Neural progenitor cell (in vitro differentiated cells): ENCODE measurements around the gene AQP12B. TPM values are rescaled to one million over a fixed set of nuclear protein-coding genes. Genes with fewer than 3 reads are reported as not detected.

Experiments used
- DNase-seq: peaks from one replicate; pipeline ENCODE4 v3.0.0-alpha.2; 2016; ENCODE audit warnings: low spot score
- H2AFZ ChIP-seq: fragments of 200-600 bp; sonication (generic); replicated peaks from 2 replicates; pipeline ENCODE4 v1.6.1; 2016; ENCODE audit warnings: antibody characterized with exemption
- H3F3A ChIP-seq: fragments of 200-600 bp; sonication (generic); 2 replicates; pipeline ENCODE4 v1.6.1; 2016; ENCODE audit warnings: antibody characterized with exemption, low read depth
- H3K27ac ChIP-seq: fragments of 200-600 bp; sonication (generic); 2 replicates; pipeline ENCODE4 v1.5.1; 2016; ENCODE audit warnings: mild to moderate bottlenecking
- H3K27me3 ChIP-seq: fragments of 200-600 bp; sonication (generic); 2 replicates; pipeline ENCODE4 v1.6.1; 2016; ENCODE audit warnings: mild to moderate bottlenecking, moderate library complexity
- H3K36me3 ChIP-seq: fragments of 200-600 bp; sonication (generic); 2 replicates; pipeline ENCODE4 v1.5.1; 2016
- H3K4me1 ChIP-seq: fragments of 200-600 bp; sonication (generic); 2 replicates; pipeline ENCODE4 v1.6.1; 2016; ENCODE audit warnings: mixed run types
- H3K4me2 ChIP-seq: fragments of 200-600 bp; sonication (generic); 2 replicates; pipeline ENCODE4 v1.6.1; 2016
- H3K4me3 ChIP-seq: fragments of 200-600 bp; sonication (generic); 2 replicates; pipeline ENCODE4 v1.5.1; 2016
- H3K79me2 ChIP-seq: fragments of 200-600 bp; sonication (generic); 2 replicates; pipeline ENCODE4 v1.6.1; 2016; ENCODE audit warnings: low read depth
- H3K9ac ChIP-seq: fragments of 200-600 bp; sonication (generic); 2 replicates; pipeline ENCODE4 v1.6.1; 2016
- H3K9me3 ChIP-seq: fragments of 200-600 bp; sonication (generic); 2 replicates; pipeline ENCODE4 v1.5.1; 2016; ENCODE audit warnings: low read depth
- H4K20me1 ChIP-seq: fragments of 200-600 bp; sonication (generic); 2 replicates; pipeline ENCODE4 v1.6.1; 2016; ENCODE audit warnings: low read depth
- H3K27ac Mint-ChIP-seq: 3 replicates; pipeline ENCODE4 v1.8.0; 2021; ENCODE audit warnings: mixed read lengths
- H3K27me3 Mint-ChIP-seq: 2 replicates; pipeline ENCODE4 v1.8.0; 2022; ENCODE audit warnings: low read depth, mild to moderate bottlenecking, inconsistent platforms, moderate library complexity, mixed read lengths; ENCODE audit not compliant: insufficient read depth
- H3K36me3 Mint-ChIP-seq: 3 replicates; pipeline ENCODE4 v1.8.0; 2021; ENCODE audit warnings: mixed read lengths
- H3K4me1 Mint-ChIP-seq: 3 replicates; pipeline ENCODE4 v1.8.0; 2021; ENCODE audit warnings: mixed read lengths
- H3K4me3 Mint-ChIP-seq: 3 replicates; pipeline ENCODE4 v1.8.0; 2021; ENCODE audit warnings: mild to moderate bottlenecking, moderate library complexity, mixed read lengths
- H3K9me3 Mint-ChIP-seq: 3 replicates; pipeline ENCODE4 v1.8.0; 2020; ENCODE audit warnings: mixed read lengths
- EZH2 ChIP-seq: fragments of 200-600 bp; sonication (generic); IDR thresholded peaks from 2 replicates; pipeline ENCODE4 v1.6.1; 2017; ENCODE audit warnings: antibody characterized with exemption, mild to moderate bottlenecking, moderate library complexity
- EZH2phosphoT487 ChIP-seq: fragments of 200-600 bp; sonication (generic); IDR thresholded peaks from 2 replicates; pipeline ENCODE4 v1.6.1; 2017; ENCODE audit warnings: antibody characterized with exemption
- total RNA-seq: library from RNA; depleted of rRNA; stranded (reverse); fragments of >200 nt; gene quantifications from 2 replicates; pipeline ENCODE4 v1.2.3, GENCODE V29; 2015; ENCODE audit warnings: low replicate concordance
- TF ChIP-seq, protein P1 (sequence below): fragments of 200-600 bp; sonication (generic); IDR thresholded peaks from 2 replicates; pipeline ENCODE4 v1.5.1; 2017; ENCODE audit warnings: antibody characterized with exemption, mild to moderate bottlenecking

AQP12B gene
- total RNA-seq, 1 donor from 2014 or later, result not detected

DNA sequence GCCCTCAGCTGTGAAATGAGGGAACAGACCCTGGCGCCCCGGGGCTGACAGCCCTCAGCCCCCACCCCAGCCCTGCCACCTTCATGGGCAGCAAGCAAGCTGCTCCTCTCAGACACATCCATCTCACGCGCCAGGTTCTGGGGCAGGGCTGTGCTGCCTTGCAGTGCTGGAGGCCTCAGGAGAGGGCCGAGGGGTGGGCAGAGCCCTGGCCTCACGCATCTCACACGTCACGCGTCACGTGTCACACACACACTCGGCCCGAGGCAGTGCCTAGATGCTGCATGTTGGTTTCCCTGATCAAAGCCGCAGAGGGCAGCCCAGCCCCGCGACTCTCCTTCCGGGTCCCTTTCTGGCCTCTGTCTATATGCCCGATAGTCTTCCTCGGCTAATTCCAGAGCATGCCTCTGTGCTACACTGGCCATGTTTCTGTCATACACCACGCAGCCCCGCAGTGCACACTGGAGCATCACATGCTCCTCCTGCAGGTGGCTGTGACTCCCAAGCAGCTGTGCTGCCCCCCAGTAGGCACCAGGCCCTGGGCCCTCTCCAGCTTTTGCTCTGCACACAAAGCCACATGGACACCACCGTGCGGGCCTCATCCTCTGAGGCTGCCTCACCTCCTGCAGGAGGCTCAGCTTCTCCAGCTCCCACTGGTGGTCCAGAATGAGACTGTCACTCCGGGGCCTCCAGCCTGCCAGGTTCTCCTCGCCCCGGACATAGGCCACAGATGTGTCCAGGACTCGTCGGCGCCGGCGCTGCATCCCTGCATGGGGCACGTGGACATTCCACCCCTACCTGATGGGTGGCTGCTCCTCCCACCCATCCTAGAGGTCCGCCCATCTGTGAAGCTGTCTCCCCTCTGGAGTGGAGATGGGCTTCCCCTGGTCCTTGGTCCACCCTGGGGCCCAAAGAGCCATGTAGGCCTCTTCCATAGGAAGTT lies 40.4 kb upstream of the AQP12B start:
- Histone ChIP-seq H4K20me1 (no peaks in the 10 kb centered on the region), H3K4me1 (no peaks in the 10 kb centered on the region), H3F3A (no peaks in the 10 kb centered on the region), H3K27me3 (no peaks in the 10 kb centered on the region), H3K9me3 (no peaks in the 10 kb centered on the region), H3K27ac (no peak overlapping the region), H3K4me2 (no peak overlapping the region), H3K79me2 (no peaks in the 10 kb centered on the region), H3K9ac (no peak overlapping the region), H2AFZ (no peak overlapping the region), H3K4me3 (no peak overlapping the region), H3K36me3 (no peaks in the 10 kb centered on the region)
- H3K4me1 Mint-ChIP-seq, result no peaks in the 10 kb centered on the region
- no peak for DNase-seq
- no peaks in the 10 kb centered on the region for H3K9me3 Mint-ChIP-seq
- H3K4me3 Mint-ChIP-seq, result no peak overlapping the region
- TF ChIP-seq EZH2phosphoT487, result no peak
- peaks cover 5% of the 10 kb centered on the region for H3K27me3 Mint-ChIP-seq
- H3K36me3 Mint-ChIP-seq, result no peaks in the 10 kb centered on the region
- no peak overlapping the region for H3K27ac Mint-ChIP-seq

DNA sequence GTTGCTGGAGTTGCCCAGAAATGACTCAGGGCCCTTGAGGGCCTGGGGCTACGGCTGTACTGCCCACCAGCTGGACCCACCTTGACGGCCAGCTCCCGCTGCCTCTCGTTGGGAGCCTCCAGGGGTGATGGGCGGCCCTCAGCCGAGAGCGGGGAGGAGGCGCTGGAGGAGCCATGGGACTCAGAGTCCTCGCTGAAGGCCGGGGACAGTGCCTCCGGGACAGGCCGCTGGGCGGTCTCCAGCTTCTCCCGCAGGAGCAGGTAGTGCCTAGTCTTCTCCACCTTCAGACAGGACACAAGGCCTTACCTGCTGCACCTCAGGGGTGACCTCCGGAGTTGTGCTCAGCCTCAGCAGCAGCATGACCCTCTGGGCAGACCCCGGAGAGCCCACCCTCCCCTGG lies 39.7 kb upstream of the AQP12B start:
- no peaks in the 10 kb centered on the region for H3K36me3 ChIP-seq
- H3K9me3 ChIP-seq, result no peaks in the 10 kb centered on the region
- no peaks in the 10 kb centered on the region for H3K36me3 Mint-ChIP-seq
- H3K9me3 Mint-ChIP-seq, result no peaks in the 10 kb centered on the region
- no peak overlapping the region for H3K9ac ChIP-seq
- no peak overlapping the region for H3K4me3 Mint-ChIP-seq
- no peaks in the 10 kb centered on the region for H4K20me1 ChIP-seq
- no peaks in the 10 kb centered on the region for H3K4me1 Mint-ChIP-seq
- TF ChIP-seq EZH2, result no peak
- TF ChIP-seq, protein P1, sequence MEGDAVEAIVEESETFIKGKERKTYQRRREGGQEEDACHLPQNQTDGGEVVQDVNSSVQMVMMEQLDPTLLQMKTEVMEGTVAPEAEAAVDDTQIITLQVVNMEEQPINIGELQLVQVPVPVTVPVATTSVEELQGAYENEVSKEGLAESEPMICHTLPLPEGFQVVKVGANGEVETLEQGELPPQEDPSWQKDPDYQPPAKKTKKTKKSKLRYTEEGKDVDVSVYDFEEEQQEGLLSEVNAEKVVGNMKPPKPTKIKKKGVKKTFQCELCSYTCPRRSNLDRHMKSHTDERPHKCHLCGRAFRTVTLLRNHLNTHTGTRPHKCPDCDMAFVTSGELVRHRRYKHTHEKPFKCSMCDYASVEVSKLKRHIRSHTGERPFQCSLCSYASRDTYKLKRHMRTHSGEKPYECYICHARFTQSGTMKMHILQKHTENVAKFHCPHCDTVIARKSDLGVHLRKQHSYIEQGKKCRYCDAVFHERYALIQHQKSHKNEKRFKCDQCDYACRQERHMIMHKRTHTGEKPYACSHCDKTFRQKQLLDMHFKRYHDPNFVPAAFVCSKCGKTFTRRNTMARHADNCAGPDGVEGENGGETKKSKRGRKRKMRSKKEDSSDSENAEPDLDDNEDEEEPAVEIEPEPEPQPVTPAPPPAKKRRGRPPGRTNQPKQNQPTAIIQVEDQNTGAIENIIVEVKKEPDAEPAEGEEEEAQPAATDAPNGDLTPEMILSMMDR, result no peak
- no peak for TF ChIP-seq EZH2phosphoT487
- H3K27me3 Mint-ChIP-seq, result peaks cover 5% of the 10 kb centered on the region
- H3K27ac ChIP-seq, result no peak overlapping the region
- H3F3A ChIP-seq, result no peaks in the 10 kb centered on the region
- DNase-seq, result no peak
- no peaks in the 10 kb centered on the region for H3K27me3 ChIP-seq
- no peaks in the 10 kb centered on the region for H3K79me2 ChIP-seq
- no peaks in the 10 kb centered on the region for H3K4me1 ChIP-seq
- H3K27ac Mint-ChIP-seq, result no peak overlapping the region
- no peak overlapping the region for H2AFZ ChIP-seq
- H3K4me3 ChIP-seq, result no peak overlapping the region
- no peak overlapping the region for H3K4me2 ChIP-seq

DNA sequence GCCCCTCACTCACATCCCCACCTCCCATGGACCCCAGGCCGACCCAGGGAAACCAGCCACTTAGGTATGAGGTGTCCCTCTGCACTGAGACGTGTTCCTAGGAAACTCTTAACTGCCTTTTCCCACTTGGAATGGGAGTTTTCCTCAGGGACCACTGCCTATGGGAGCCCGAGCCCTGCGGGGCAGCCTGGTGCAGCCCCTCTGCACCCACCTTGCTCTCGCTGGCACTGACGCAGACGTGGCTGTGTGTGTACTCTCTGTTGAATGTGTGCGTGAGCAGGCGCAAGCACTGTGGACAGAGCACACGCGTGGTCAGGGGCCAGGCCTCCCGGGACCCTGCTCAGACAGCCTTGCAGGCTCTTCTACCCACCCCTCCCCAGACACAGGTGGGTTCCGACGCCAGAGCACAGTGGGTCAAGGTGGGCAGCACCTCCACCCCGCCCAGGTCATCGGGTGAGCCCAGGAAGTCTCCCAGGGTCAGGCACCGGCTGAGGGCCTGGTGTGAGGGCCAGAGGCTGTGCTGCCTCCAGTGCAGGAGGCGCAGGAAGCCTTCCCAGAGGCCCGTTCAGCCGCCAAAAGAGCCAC lies 39.0 kb upstream of the AQP12B start:
- Mint-ChIP-seq H3K4me1 (no peaks in the 10 kb centered on the region), H3K9me3 (no peaks in the 10 kb centered on the region), H3K4me3 (no peak overlapping the region), H3K36me3 (no peaks in the 10 kb centered on the region), H3K27me3 (peaks cover 3% of the 10 kb centered on the region), H3K27ac (no peak overlapping the region)
- Histone ChIP-seq H3K27me3 (no peaks in the 10 kb centered on the region), H3F3A (no peaks in the 10 kb centered on the region), H3K36me3 (no peaks in the 10 kb centered on the region), H3K4me1 (no peaks in the 10 kb centered on the region), H2AFZ (no peak overlapping the region), H3K9me3 (no peaks in the 10 kb centered on the region), H3K9ac (no peak overlapping the region), H3K4me2 (no peak overlapping the region), H3K27ac (no peak overlapping the region), H4K20me1 (no peaks in the 10 kb centered on the region), H3K4me3 (no peak overlapping the region), H3K79me2 (no peaks in the 10 kb centered on the region)
- DNase-seq, result no peak
- TF ChIP-seq, protein P1, result no peak
- TF ChIP-seq EZH2 (no peak), EZH2phosphoT487 (no peak)
